GM04504 (cell line): ENCODE results near the gene PAQR8.

Experiments
- DNase-seq: peaks from one replicate; pipeline ENCODE4 v3.0.0-alpha.2; 2012; ENCODE audit warnings: low read depth

The PAQR8 gene

DNA sequence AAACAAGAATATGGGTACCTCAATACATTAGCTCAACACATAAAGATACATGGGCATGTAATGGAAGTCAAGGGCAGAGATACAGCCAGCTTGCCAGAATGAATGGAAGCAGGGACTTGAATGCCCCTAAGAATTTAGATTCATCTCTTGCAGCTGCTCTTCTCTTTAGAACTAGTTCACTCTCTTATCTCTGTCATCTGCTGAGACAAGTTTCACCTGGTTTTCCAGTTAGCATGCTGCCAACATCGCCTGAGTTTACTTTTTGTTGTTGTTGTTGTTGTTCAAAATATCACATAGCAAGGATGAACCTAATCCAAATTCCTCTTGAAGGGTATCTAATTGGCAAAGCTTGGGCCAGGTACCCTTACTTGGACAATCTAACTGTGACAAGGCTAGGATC is 14.1 kb upstream of the PAQR8 start:
- DNase-seq: no peak

DNA sequence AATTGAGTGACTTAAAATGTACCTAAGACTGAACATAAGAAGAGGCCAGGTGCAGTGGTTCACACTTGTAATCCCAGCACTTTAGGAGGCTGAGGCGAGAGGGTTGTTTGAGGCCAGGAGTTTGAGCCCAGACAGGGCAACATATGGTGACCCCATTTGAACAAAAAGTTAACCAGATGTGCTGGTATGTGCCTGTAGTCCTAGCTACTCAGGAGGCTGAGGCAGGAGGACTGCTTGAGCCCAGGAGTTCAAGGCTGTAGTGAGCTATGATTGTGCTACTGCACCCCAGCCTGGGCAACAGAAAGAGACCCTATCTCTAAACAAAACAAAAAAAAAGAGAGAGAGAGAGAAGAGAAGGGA is 10.1 kb upstream of the PAQR8 start:
- no peak for DNase-seq

DNA sequence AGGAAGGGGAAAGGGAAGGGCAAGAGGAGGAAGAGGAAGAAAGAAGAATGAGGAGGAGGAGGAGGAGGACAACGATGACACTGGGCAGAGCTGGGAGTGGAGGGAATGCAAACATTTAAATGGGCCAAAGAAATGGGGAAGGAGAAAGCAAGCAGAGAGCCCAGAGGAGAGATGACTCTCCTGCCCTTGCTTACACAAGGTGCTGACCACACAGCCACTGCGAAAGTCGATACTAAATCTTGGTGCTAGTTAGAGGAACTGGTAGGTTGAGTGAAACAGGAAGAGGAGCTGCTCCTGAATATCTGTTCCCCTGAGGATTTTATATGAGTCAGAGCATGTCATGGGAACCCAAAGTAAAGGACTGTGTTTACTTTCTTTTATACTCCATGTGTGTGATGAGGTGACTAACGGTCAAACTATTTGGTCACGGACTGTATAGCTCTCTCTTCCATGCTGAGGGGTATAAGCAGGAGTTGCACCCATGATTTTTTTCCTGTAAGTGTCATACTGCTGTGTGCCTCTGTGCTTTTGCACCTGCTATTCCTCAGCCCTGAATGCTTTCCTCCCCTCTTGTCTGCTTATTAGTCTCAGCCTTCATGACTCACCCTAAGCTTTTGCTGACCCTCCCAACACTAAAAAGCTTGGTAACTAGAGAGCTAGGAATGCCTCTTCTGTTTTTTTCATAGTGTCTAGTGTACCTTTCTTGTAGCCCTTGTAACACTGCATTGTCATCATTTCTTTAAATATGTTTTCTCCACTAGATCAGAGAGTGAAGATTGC is 9.5 kb upstream of the PAQR8 start:
- peak; percentile 90 for DNase-seq

DNA sequence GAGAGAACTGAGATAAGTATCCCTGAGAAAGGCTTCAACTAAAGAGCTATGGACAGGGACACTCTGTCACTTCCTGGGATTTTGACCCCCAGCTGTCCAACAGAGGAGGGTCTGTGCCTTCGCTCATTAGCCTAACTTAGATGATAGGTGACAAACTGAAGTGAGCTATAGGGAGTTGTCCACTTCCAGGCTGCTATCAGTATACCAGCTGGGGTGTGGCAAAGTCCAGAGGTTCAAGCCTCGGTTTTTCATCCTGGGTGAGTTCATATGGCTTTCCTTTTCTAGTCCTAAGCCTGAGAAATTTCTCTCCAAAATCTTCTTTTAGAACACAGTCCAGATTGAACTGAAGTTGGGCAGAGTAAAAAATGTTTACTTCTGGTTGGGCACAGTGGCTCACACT is 5.9 kb upstream of the PAQR8 start:
- DNase-seq: no peak

DNA sequence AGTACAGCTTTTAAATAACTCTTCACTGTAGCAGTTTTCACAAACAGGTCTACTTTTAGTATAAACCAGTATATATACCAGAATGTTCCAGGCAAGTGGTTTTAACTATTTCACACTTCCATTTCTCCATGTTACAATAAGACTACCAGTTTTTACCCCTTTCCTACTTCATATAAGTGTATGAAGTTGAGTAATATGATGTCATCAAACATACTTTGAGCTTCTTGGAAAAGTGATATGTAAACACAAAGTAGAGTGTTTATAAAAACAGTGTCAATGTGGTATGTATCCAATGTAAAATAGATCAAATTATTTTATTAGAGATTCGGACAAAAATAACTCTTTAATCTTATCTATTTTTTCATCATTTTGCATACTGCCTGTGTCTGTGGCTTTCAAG is 2.5 kb upstream of the PAQR8 start:
- DNase-seq: no peak

DNA sequence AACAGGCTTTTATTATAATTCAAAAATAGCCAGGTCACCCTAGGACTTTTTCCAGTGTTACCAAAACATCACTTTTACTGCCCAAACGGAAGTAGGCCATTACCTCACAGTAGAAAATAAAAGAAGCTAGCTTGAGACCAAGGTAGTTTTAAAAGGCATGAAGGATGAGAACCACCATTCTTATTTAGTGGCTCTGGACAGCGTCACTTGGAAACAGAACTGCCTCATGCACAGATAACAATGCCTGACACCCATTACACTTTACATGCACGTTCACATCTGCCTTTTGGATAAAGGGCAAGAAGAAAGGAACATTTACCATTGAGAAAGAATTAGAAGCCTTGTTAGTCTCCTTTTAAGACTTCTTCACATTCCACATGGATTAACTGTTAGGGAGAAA is 1.9 kb upstream of the PAQR8 start:
- no peak for DNase-seq

DNA sequence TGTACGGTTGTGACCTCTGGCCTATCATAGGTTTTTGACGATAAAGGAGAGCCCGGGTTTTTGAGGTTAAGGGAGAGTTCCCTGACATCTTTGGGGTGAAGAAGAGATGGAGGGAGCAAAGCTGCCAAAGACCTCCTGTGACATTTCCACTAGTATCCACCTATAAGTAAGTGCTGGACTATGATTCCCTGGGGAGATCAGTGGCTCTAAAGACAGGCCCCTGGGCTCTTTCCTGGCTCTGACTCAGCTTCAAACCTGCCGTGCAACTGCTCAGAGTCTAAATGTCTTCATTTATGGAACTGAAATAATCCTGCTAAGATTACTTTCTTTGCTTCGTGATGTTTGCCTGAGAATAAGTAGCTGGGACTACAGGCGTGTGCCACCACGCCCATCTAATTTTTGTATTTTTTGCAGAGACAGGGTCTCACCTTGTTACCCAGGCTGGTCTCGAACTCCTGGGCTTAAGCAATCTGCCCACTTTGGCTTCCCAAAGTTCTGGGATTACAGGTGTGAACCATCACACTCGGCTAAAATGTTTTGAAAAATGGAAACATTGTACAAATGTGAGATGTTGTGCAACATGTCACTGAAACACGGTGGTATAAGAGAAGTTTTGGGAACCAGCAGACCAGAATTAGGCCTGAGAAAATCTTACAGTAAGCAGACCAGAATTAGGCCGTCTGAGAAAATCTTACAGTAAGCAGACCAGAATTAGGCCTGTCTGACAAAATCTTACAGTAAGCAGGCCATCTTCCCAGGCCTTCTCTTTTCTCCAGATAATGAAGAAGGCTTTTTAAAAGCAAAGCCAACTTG is 1.1 kb upstream of the PAQR8 start:
- DNase-seq: no peak

DNA sequence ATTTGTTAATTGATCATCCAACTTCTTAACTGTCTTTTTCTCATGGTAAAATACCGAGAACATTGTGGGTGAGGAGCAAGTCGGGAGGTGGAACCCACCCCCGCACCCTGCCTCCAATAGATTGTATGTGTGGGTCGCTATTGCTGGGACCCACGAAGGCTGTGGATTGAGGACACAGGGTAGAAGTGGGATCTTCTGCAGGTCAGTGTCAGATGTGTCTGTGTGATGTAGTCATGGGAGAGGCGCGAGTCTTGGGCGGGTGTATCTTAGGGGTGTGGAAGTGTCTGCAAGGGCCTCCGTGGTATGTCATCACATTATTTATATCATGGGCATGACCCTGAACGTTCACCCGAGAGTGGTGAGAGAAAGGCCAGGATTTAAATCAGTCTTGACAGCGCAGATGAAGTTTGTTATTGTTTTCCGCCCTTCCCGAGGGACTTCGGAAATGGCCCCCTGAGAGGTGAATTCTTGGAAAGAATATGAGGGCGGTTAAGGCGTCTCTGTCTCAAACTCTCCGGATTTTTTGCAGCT is 472 bp upstream of the PAQR8 start:
- DNase-seq: no peak

DNA sequence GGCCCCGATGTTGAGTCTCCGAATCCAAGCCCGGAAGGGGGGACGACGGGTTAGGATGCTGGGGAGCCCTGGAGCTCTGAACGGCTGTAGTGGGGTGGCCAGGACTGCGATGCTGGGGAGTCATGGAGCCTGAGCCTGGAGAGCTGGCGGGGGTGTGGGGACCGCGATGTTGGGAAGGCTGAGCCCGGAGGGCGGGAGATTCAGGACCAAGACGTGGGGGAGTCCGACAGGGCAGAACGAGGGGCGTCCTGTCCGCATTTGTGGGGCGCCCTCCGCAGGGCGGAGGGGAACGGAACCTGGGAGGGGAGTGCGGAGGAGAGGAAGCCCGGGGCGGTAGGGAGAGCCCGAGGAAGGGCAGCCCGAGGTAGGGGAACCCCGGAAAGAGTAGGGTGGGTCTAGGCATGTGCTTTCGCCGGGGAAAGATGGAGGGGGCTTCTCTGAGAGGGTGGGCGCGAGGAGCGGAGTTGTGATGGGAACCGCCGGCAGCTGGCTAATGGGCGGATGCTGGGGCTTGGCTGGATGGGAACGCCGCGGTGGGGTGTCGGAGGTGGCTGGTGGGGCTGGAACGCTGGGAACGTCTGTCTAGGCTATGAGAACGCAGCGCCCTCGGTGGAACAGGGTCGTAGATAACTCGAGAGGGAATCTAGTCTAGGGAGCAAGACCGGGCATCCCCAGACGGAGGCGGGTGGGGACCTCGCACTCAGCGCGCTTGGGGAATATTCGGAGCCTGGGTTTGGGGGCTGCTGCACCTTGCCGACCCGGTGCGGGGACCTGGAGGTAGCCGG is 684 bp downstream of the PAQR8 start:
- DNase-seq: no peak

DNA sequence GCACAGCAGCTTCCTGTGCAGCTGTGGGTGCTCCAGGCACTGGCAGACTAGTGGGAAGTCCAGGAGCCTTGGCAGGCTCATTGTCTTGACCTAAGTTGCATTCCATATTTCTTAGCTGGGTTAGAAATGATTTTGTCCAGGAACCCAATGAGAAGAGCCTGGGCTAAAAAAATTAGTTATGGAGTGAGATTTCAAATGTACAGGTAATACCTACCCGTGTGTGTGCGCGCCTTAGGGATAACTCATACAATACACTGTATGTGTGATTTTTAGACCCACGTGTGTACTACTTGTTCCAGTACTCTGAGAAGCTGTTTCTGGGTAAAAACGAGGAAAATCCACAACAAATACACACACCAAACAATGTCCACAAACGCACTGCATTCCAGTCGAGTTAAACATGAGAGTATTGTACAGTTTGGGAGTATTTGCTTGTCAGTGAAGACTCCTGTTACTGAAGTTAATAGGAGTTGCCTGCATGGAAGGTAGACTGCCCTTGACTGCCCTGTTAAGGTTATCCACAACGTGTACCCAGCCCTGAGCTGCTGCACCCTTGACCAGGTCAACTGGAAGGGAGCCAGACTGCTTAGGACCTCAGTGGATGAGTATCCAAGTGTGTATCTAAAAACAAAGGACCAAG is 1.4 kb downstream of the PAQR8 start:
- no peak for DNase-seq

DNA sequence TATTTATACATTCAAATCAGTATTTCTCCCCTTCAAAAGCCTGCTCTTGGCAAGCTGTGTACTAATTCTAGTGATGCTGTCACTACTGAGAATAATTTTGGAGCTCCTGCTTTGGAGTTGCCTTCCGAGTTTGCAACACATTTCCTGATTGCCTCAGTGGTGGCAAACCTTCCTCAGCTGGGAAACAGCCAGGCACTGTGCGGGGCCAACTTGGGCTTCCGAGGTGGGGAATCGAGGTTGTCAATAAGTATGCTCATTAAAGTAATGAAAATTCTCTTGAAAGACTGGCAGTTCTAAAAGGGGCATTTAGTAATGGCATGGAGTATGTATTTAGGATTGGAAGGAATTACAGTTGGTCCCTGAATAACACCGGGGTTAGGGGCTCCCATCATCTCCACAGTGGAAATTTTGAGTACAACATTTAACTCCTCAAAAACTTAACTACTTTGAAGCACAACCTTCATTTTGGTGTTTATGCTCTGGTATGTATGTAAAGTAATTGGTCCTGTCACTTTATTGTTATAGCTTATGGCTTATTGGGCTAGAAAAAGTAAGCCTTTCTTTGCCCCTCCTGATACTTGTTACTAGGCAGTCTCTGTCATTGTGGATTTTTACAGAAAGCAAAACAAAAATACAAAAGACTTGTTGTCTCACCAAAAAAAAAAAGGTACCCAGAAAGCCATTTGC is 2.7 kb downstream of the PAQR8 start:
- no peak for DNase-seq

DNA sequence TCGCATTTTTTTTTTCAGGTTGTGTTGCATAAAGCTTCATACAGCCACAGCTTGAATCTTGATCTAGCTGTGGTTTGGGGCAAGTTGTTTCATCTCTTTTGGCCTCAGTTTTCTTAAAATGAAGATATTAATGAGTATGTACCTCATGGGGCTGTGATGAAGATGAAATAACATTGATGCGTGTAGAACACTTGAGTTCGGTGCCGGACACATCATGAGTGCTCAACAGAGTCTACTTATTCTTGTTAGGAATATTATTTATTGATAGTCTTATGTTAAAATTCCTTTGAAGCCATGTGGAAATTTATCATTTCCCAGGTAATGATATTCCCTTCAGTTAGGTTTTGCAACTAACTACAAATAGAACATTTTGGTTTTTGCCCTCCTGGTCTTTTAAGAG is 3.4 kb downstream of the PAQR8 start:
- DNase-seq: no peak

DNA sequence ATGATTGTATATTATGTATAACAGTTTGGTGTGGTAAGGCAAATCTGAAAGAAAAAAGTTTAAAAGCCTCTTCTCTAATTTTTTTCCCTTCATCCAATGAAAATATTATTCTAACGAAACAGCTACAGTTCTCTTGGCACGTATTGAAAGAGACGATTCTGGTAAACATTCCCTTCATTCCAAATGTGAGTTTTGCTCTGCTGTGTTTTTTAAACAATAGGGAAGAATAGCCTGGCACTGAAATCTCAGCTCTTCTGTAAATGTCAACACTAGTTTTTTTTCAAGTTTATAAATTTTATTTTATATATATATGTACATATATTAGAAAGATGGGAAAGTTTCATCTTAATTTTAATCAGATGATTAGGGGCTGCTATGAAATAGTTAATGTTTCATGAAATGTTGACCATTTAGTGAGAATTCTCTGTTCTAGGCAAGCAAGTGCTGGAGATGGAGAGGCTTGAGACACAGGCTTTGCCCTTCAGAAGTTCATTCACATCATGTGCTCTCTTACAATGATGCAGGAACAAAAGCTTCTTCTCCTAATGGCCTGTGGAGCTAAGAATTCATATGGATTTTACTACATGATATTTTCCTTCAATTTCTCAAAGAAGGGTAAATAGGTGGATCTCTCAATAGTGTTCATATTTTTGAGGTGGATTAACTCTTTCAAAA is 4.1 kb downstream of the PAQR8 start:
- DNase-seq: no peak

DNA sequence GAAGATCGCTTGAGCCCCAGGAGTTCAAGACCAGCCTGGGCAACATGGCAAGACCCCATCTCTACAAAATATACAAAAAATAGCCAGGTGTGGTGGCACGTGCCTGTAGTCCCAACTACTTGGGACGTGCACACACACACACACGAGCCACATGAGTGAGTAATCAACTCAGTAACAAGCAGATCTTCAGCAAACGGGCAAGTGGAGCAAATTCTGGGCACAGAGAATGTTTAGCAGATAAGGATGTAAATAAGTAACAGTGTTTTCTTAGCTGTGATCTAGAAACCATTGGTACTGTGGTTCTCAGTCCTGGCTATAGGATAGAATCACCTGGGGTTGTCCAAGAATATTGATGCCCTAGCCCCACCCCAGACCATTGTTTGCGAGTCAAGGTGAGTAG is 6.1 kb downstream of the PAQR8 start:
- DNase-seq: no peak

DNA sequence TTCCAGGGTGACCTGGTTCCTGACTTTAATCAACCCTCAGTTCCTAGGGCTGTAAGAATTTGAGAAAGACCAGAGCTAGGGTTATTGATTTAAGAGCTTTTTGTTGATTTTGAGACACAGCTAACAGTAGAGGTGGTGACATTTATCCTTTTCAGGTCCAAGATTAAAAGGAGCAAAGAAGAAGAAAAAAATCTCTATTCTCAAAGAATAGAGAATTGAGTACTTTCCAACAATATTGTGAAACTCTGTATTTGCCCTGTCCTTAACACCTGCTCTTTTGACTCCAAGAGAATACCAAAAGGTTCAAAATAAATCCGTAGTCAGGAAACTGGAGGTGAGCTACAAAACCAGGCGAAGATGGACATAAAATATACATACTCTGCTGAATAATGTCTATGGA is 7.3 kb downstream of the PAQR8 start:
- no peak for DNase-seq

DNA sequence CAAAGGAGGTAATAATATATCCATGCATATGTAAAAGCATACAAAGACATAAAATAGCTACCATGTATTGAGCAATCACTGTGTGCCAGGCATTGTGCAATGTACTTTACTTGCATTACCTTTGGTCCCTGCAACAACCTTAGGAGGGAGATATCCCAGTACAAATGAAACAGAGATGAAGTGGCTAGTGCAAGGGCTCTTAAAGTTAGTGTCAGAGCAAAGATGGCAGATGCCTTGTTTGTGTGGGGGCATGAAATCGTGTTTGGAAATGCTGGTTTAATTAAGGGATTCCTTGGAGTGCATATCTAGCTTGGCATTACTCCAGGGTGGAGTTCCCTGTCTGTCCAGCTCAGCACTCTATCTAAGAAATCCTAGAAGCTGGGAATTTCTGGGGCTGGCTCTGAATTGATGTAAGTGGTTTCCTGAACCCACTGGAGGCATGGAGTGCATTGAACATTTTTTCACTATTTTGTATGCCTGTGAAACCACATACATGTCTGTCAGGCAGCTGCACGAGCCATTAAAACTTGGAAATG is 9.8 kb downstream of the PAQR8 start:
- DNase-seq: no peak

DNA sequence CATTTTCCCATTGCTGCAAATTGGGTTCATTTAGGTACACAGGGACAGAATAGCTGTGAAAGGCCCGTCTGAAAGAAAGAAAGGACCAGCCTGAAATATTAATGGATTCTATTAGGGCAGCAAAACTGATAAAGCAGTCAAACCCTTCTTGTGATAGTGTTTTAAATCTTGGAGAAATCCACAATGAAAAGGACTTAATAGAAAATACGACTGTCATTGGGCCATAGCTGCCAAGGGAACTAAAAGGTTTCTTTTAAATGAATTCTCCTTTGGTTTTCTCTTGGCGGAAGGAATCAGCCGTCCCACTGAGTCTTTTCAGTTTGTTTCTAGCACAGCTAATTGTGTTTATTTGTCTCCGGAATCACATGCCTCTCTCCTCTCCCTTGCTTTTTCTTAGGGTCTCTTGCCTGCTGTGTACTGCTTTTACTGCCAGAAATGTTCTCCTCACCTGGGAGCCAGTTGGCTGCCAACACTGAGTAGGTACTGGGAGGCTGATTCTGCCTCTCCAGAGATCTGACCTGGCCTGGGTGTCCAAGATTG is 11.3 kb downstream of the PAQR8 start:
- DNase-seq: no peak

DNA sequence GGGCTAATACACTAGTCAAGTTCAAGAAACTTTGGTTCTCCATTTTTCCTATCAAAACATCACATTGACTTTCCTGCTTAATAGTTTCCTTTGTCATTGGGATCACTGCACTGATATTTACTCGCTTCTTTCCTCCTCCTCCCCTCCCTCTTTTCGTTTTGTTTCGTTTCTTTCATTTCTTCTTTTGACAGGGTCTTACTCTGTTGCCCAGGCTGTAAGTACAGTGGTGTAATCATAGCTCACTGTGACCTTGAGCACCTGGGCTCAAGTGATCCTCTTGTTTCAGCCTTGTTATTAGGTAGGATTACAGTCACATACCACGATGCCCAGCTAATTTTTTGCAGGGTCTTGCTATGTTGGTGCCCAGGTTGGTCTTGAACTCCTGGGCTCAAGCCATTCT is 12.3 kb downstream of the PAQR8 start:
- no peak for DNase-seq

DNA sequence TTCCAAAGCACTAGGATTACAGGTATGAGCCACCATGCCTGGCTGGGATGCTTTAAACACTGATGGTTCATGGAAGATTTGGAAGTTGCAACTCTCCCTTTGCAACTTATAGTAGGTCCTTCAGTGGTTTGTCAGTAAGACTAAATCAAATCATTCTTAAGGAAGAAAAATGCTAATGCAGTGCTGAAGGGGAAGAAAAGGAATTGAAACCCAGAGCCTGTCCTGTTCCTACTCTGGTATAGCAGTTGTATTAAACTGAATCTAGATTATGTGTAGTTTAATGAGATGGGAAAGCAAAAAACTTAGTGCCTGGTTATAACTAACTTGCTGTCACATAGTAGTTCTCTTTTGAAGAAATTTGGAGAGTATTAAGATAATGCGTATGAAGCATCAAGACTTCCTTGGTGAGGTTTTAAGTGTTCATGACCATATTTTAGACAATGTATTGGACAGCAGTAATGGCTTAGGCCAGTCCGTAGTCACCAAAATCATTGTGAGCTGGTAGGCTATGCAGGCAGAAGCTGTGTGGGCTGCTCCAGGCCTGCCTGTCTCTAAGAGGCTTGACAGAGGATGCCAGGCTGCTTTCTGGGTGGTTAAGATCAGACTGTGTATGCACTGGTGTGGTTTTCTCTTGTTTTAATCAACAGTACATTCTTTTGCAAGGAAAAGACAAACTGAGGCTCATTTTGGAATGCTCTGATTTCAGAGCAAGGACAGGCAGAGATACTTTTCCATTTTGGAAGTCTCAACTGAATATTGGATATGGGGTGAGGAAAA is 14.0 kb downstream of the PAQR8 start:
- no peak for DNase-seq

DNA sequence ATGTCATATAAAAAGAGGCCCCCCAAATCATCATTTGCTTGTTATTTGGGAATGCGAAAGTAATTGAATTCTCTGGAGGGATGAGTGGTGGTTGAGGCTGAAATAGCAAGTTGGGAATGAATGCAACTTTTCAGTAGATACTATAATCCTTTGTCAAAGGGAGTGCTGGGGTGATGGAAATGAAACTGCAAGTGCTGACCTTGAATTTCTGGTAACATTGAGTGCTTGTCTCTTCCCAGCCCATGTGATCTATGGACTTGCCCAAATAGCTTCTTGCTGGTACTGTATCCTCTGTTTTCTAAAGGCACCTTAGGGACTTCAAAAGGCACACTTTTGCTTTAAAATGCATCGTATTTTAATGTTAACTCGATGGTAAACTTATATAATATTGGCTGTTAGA is 14.8 kb downstream of the PAQR8 start:
- DNase-seq: no peak
